Stimulated activated CD8-positive, alpha-beta memory T cell treated with anti-CD3 and anti-CD28 coated beads, Interleukin-7, amount 100 ng/mL, for 4 hours (primary cell): ENCODE data around the gene SMIM14.

ENCODE experiments used
- DNase-seq, 2 donors: peaks; one replicate each; pipeline ENCODE4 v3.0.0-alpha.2; 2020; ENCODE audit warnings: low read depth in 2 of 2

SMIM14 gene

GRCh38 chr4:39502019-39502663, 136.5 kb downstream of the SMIM14 start:
- no peak for DNase-seq

DNA sequence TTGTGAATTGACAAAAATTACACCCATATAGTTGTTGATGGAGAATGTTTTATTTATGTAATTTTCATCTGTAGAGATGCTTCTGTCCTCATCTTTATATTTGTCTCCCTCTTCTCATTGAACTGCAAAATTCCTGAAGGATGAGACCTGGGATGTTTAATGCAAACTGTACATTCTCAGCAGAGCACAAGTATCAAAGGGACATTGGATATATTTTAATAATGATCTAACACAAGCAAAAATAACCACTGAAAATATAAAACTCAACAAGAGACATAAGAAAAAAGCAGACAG, 140.0 kb downstream of the SMIM14 start:
- no peak for DNase-seq

DNA sequence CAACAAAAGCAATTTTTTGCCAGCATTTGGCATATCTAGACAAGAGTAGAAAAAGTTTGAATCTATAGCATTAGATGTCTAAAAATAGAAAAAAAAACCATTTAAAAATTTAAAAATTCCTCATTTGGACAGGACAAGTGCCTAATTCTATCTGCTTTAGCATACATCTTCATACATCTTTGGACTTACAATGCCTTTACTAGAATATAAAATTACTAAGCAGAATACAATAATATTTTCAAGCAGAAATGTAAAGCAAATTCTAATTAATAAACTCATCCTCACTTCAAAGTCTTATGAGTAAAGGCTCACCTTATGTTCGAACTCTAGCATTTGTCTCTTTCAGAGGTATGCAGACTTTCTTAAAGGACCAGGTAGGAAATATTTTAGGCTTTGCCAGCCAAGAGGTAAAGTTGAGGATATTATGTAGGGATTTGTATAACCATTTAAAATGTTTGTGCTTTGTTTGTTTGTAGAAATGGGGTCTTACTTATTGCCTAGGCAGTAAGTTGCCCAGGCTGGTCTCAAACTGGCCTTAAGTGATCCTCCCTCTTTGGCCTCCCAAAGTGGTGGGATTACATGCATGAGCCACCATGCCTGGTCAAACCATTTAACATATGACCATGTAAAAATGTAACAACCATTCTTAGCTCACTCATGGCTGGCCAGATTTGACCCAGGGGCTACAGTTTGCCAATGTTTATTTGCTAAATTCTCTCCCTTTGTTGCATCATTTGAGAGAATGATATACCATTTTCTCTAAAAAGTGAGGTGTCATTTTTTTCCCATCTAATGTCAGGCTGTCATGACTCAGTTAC, 140.5 kb downstream of the SMIM14 start:
- no peak for DNase-seq
